ENCODE results near the gene HSPA1A.

HSPA1A gene

DNA sequence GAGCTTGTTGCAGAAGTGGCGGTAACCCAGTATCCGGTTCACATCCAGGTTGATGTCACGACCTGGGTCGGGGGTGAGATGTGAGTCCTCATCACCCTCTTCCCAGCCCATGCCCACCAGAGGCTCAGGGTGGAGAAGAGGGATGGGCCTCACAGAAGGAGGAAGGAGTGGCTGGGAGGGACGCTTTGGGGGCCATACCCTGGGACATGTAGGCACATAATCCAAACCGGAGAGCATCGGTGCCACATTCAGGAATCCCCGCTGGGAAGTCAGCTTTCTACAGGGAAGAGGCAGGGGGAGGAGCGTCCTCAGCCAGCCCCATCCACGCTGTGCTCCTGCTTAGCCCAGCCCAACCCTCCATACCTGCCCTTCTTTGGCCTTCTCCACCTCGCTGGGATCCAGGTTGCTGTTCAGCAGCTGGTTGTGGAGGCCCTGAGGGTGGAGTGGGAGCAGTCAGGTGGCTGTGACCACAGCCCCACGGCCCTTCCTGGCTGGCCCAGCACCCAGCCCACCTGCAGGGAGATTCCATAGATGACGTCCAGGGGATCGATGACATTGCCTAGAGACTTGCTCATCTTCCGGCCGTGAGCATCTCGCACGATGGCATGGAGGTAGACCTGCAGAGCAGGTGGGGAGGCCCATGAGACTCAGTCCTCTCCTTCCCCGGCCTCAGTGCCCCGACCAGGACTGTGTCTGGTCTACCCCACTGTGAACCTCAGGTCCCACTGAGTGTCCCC, 34.7 kb upstream of the HSPA1A start:
- TF ChIP-seq, protein P1, sequence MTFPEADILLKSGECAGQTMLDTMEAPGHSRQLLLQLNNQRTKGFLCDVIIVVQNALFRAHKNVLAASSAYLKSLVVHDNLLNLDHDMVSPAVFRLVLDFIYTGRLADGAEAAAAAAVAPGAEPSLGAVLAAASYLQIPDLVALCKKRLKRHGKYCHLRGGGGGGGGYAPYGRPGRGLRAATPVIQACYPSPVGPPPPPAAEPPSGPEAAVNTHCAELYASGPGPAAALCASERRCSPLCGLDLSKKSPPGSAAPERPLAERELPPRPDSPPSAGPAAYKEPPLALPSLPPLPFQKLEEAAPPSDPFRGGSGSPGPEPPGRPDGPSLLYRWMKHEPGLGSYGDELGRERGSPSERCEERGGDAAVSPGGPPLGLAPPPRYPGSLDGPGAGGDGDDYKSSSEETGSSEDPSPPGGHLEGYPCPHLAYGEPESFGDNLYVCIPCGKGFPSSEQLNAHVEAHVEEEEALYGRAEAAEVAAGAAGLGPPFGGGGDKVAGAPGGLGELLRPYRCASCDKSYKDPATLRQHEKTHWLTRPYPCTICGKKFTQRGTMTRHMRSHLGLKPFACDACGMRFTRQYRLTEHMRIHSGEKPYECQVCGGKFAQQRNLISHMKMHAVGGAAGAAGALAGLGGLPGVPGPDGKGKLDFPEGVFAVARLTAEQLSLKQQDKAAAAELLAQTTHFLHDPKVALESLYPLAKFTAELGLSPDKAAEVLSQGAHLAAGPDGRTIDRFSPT (tag by site-specific recombination; IDR thresholded peaks at IDR 0.05) = 0 out of 2 replicates have a peak, but pooled peaks have one; percentile 16
- TF ChIP-seq, protein P2, sequence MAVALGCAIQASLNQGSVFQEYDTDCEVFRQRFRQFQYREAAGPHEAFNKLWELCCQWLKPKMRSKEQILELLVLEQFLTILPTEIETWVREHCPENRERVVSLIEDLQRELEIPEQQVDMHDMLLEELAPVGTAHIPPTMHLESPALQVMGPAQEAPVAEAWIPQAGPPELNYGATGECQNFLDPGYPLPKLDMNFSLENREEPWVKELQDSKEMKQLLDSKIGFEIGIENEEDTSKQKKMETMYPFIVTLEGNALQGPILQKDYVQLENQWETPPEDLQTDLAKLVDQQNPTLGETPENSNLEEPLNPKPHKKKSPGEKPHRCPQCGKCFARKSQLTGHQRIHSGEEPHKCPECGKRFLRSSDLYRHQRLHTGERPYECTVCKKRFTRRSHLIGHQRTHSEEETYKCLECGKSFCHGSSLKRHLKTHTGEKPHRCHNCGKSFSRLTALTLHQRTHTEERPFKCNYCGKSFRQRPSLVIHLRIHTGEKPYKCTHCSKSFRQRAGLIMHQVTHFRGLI (tag by site-specific recombination; IDR thresholded peaks at IDR 0.05) = 0 out of 2 replicates have a peak, but pooled peaks have one; percentile 48
- TF ChIP-seq ZBTB8A (tag by site-specific recombination; IDR thresholded peaks at IDR 0.05) (no peak), EGR2 (tag by site-specific recombination; IDR thresholded peaks at IDR 0.05; ENCODE audit: low read depth) (peak; percentile 28; the same call in 1 of the 2 replicates), ZSCAN23 (tag by site-specific recombination; IDR thresholded peaks at IDR 0.05) (no peak), ZNF423 (tag by site-specific recombination; IDR thresholded peaks at IDR 0.05) (no peak), MYNN (tag by site-specific recombination; IDR thresholded peaks at IDR 0.05; ENCODE audit: borderline replicate concordance) (no peak), ZNF600 (tag by site-specific recombination; IDR thresholded peaks at IDR 0.05) (peak; percentile 57)
- TF ChIP-seq, protein P3, sequence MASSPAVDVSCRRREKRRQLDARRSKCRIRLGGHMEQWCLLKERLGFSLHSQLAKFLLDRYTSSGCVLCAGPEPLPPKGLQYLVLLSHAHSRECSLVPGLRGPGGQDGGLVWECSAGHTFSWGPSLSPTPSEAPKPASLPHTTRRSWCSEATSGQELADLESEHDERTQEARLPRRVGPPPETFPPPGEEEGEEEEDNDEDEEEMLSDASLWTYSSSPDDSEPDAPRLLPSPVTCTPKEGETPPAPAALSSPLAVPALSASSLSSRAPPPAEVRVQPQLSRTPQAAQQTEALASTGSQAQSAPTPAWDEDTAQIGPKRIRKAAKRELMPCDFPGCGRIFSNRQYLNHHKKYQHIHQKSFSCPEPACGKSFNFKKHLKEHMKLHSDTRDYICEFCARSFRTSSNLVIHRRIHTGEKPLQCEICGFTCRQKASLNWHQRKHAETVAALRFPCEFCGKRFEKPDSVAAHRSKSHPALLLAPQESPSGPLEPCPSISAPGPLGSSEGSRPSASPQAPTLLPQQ (tag by site-specific recombination; IDR thresholded peaks at IDR 0.05) = no peak
- TF ChIP-seq, protein P4, sequence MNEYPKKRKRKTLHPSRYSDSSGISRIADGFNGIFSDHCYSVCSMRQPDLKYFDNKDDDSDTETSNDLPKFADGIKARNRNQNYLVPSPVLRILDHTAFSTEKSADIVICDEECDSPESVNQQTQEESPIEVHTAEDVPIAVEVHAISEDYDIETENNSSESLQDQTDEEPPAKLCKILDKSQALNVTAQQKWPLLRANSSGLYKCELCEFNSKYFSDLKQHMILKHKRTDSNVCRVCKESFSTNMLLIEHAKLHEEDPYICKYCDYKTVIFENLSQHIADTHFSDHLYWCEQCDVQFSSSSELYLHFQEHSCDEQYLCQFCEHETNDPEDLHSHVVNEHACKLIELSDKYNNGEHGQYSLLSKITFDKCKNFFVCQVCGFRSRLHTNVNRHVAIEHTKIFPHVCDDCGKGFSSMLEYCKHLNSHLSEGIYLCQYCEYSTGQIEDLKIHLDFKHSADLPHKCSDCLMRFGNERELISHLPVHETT (tag by site-specific recombination; IDR thresholded peaks at IDR 0.05) = no peak
- H3K36me3 ChIP-seq (ENCODE audit: control insufficient read depth in 2 of 2, insufficient read depth in 1 of 2, low read length in 2 of 2) = peaks cover 3 to 72% of the 10 kb centered on the region in 2 experiments; a peak in 2 of 3 replicates
- no peak overlapping the region for H3K4me3 ChIP-seq (ENCODE audit: low read depth, low read length)
- no peak overlapping the region for H3K27ac ChIP-seq (ENCODE audit: extremely low read depth, low read depth, low read length)
- ChIA-PET CTCF (interaction anchor here (0.7 to 7.5 kb wide), 4 partner anchors 10 to 82 kb away, joined by 3 to 50 read pairs (median 16); partner anchors contain the start of gene SAPCD1), POLR2A (interaction anchor here (0.6 to 2.4 kb wide), 4 partner anchors 35 to 233 kb away, joined by 3 to 17 read pairs (median 6); partner anchors contain the start of genes HSPA1A, HSPA1B, HSPA1L and NFKBIL1)
- H3K9me3 ChIP-seq (ENCODE audit: control insufficient read depth, insufficient read depth, low read depth, low read length) = no peaks in the 10 kb centered on the region
- peaks cover 4% of the 10 kb centered on the region for H3K4me1 ChIP-seq (ENCODE audit: control insufficient read depth, insufficient read depth, low read length)

DNA sequence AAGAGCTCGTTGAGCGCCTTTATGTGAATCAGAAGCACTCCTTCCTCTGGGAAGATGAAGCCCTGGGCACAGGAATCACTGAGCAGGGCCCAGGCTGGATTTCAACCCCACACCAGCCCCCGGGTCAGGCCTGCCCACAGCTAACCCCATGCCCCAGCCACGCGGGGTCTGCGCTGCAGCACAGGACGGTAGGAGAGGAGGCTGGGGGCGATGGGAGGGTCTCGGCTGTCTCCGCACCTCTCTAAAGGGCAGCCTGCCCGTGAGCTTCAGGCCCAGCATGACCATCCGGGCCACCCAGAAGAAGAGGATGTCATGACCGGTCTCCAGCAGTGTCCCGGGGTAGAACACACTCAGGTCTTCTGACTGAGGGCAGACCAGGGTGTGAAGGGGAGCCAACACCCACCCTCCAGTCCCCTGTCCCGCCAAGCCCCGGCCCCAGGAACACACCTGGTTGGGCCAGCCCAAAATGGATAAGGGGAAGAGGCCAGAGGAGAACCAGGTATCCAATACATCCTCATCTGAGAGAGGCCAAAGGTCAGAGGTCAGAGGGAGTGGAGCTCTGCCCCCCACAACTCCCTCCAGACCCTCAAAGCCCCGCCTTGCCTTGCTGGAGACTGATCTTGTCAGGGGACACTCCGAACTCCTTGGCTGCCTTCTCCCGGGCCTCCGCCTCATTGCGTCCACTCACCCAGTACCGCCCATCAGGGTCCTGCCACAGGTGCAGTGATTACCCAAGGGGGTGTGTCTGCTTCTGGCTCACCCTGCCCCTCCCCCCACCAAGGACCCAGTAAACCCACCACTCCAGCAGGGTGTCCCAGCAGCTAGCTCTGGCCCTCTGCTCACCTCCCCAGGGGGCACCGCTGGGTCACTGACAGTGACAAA, 33.9 kb upstream of the HSPA1A start:
- ChIA-PET CTCF (interaction anchor here (1.0 to 7.5 kb wide), 4 partner anchors 9 to 18 kb away, joined by 3 to 50 read pairs (median 16); partner anchors contain the start of gene SAPCD1), POLR2A (interaction anchor here (0.6 to 2.4 kb wide), 3 partner anchors 34 to 55 kb away, joined by 3 to 17 read pairs (median 8); partner anchors contain the start of genes HSPA1A, HSPA1B and HSPA1L)
- Histone ChIP-seq H3K27ac (ENCODE audit: extremely low read depth, low read depth, low read length) (no peak overlapping the region), H3K4me3 (ENCODE audit: low read depth, low read length) (no peak overlapping the region), H3K4me1 (ENCODE audit: control insufficient read depth, insufficient read depth, low read length) (peaks cover 4% of the 10 kb centered on the region), H3K9me3 (ENCODE audit: control insufficient read depth, insufficient read depth, low read depth, low read length) (no peaks in the 10 kb centered on the region), H3K36me3 (ENCODE audit: control insufficient read depth in 2 of 2, insufficient read depth in 1 of 2, low read length in 2 of 2) (peaks cover 9 to 76% of the 10 kb centered on the region in 2 experiments; a peak in 2 of 3 replicates)
- TF ChIP-seq ZNF610 (tag by site-specific recombination; IDR thresholded peaks at IDR 0.05; ENCODE audit: borderline replicate concordance) (no peak), YY1 (tag by site-specific recombination; IDR thresholded peaks at IDR 0.05) (no peak), ZFP3 (tag by site-specific recombination; IDR thresholded peaks at IDR 0.05; ENCODE audit: low read depth) (no peak), ZNF830 (tag by site-specific recombination; IDR thresholded peaks at IDR 0.05; ENCODE audit: low read depth) (no peak), TRIM28 (IDR thresholded peaks at IDR 0.05; ENCODE audit: borderline replicate concordance, low read length) (no peak)
- TF ChIP-seq, protein P5, sequence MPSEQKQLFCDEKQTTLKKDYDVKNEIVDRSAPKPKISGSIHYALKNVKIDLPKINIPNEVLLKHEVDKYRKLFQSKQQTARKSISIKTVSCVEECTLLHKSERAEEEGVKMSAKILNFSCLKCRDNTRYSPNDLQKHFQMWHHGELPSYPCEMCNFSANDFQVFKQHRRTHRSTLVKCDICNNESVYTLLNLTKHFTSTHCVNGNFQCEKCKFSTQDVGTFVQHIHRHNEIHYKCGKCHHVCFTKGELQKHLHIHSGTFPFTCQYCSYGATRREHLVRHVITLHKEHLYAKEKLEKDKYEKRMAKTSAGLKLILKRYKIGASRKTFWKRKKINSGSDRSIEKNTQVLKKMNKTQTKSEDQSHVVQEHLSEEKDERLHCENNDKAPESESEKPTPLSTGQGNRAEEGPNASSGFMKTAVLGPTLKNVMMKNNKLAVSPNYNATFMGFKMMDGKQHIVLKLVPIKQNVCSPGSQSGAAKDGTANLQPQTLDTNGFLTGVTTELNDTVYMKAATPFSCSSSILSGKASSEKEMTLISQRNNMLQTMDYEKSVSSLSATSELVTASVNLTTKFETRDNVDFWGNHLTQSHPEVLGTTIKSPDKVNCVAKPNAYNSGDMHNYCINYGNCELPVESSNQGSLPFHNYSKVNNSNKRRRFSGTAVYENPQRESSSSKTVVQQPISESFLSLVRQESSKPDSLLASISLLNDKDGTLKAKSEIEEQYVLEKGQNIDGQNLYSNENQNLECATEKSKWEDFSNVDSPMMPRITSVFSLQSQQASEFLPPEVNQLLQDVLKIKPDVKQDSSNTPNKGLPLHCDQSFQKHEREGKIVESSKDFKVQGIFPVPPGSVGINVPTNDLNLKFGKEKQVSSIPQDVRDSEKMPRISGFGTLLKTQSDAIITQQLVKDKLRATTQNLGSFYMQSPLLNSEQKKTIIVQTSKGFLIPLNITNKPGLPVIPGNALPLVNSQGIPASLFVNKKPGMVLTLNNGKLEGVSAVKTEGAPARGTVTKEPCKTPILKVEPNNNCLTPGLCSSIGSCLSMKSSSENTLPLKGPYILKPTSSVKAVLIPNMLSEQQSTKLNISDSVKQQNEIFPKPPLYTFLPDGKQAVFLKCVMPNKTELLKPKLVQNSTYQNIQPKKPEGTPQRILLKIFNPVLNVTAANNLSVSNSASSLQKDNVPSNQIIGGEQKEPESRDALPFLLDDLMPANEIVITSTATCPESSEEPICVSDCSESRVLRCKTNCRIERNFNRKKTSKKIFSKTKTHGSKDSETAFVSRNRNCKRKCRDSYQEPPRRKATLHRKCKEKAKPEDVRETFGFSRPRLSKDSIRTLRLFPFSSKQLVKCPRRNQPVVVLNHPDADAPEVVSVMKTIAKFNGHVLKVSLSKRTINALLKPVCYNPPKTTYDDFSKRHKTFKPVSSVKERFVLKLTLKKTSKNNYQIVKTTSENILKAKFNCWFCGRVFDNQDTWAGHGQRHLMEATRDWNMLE (tag by site-specific recombination; conservative IDR thresholded peaks at IDR 0.05; ENCODE audit: low read depth) = no peak
- TF ChIP-seq, protein P6, sequence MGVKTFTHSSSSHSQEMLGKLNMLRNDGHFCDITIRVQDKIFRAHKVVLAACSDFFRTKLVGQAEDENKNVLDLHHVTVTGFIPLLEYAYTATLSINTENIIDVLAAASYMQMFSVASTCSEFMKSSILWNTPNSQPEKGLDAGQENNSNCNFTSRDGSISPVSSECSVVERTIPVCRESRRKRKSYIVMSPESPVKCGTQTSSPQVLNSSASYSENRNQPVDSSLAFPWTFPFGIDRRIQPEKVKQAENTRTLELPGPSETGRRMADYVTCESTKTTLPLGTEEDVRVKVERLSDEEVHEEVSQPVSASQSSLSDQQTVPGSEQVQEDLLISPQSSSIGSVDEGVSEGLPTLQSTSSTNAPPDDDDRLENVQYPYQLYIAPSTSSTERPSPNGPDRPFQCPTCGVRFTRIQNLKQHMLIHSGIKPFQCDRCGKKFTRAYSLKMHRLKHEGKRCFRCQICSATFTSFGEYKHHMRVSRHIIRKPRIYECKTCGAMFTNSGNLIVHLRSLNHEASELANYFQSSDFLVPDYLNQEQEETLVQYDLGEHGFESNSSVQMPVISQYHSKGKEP (tag by site-specific recombination; IDR thresholded peaks at IDR 0.05) = no peak

Measured in HEK293 (cell line).